ENCODE measurements around the gene FANCL. TPM values are rescaled to one million over a fixed set of nuclear protein-coding genes. Genes with fewer than 3 reads are reported as not detected.

The FANCL gene
- total RNA-seq, 1 donor from 2014 or later, result 23.3 TPM

DNA sequence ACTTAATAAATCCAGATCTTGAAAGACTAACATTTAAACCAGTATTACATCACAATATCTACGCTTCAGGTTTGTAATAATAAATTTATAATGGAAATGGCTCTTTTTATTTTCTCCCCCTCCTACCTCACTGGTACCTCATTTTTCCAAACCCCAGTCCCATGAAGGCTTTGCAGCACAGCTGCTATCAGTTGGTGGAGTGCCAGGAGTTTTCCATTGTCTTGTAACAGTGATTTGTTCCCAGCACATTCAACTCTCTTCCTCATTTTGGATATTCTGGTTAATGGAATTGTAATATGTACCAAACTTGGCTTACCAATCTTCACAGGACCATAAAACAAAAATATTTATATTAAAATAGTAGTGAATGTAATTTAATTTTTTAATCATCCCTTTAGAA, 103.3 kb downstream of the FANCL start:
- TF ChIP-seq POLR2AphosphoS5 (IDR thresholded peaks at IDR 0.05; ENCODE audit: insufficient read depth in 1 of 2, low read depth in 1 of 2) (no peak), POLR2A (IDR thresholded peaks at IDR 0.05) (no peak)
- TF ChIP-seq, protein P1, sequence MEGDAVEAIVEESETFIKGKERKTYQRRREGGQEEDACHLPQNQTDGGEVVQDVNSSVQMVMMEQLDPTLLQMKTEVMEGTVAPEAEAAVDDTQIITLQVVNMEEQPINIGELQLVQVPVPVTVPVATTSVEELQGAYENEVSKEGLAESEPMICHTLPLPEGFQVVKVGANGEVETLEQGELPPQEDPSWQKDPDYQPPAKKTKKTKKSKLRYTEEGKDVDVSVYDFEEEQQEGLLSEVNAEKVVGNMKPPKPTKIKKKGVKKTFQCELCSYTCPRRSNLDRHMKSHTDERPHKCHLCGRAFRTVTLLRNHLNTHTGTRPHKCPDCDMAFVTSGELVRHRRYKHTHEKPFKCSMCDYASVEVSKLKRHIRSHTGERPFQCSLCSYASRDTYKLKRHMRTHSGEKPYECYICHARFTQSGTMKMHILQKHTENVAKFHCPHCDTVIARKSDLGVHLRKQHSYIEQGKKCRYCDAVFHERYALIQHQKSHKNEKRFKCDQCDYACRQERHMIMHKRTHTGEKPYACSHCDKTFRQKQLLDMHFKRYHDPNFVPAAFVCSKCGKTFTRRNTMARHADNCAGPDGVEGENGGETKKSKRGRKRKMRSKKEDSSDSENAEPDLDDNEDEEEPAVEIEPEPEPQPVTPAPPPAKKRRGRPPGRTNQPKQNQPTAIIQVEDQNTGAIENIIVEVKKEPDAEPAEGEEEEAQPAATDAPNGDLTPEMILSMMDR (IDR thresholded peaks at IDR 0.05), result no peak
- Histone ChIP-seq H3K9me3 (no peaks in the 10 kb centered on the region), H3K27me3 (no peaks in the 10 kb centered on the region), H3K36me3 (no peaks in the 10 kb centered on the region), H3K4me3 (no peak overlapping the region), H3K4me1 (peaks cover 9% of the 10 kb centered on the region), H3K27ac (no peak overlapping the region)
- DNase-seq (ENCODE audit: extremely low spot score in 2 of 2), result no peak
- intact Hi-C loops (cut with DNase I), result no loop called here

DNA sequence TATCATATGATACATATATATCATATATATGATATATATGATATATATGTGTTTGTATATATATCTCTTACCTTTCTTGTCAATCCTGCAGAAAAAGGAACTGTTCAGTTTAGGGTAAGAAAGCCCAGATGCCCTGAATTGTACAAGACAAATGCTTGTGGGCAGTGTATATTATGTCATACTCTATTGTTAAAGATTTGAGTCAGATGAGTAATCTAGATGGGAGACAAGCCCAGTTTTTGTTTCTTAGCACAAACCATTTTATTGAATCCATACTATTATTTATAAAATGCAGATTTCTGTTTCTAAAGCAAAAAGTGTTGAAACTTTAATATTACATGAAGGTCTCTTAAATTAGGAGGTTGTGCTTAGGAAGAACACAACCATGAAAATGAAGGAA, 103.9 kb downstream of the FANCL start:
- TF ChIP-seq POLR2AphosphoS5 (IDR thresholded peaks at IDR 0.05; ENCODE audit: insufficient read depth in 1 of 2, low read depth in 1 of 2), result no peak
- TF ChIP-seq, protein P1 (IDR thresholded peaks at IDR 0.05), result no peak
- TF ChIP-seq POLR2A (IDR thresholded peaks at IDR 0.05), result no peak
- intact Hi-C loops (cut with DNase I), result no loop called here

DNA sequence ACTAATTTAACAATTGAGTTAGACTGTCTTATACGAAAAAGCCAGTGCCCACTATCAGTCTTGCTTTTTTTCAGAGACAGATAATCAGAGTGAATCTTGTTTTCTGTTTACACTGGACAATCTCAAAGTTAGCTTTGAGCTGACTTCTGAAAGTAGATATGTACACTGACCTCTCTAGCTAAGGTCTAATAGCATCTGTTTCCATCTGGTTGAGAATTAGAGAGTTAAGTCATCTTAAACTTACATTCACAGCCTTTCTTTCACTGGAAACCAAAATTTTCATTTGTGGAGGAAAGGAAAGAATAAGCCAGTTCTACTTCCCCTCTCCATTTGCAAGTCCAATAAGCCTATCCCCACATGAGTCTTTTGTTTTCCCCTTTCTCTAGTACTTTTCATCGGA, 105.3 kb downstream of the FANCL start:
- TF ChIP-seq POLR2A (IDR thresholded peaks at IDR 0.05), result no peak
- no peak for TF ChIP-seq POLR2AphosphoS5 (IDR thresholded peaks at IDR 0.05; ENCODE audit: insufficient read depth in 1 of 2, low read depth in 1 of 2)
- TF ChIP-seq, protein P1 (IDR thresholded peaks at IDR 0.05), result no peak
- intact Hi-C loops (cut with DNase I), result no loop called here
- Histone ChIP-seq H3K36me3 (no peaks in the 10 kb centered on the region), H3K4me3 (no peak overlapping the region), H3K27ac (no peak overlapping the region), H3K27me3 (no peaks in the 10 kb centered on the region), H3K9me3 (no peaks in the 10 kb centered on the region), H3K4me1 (peaks cover 22% of the 10 kb centered on the region)
- DNase-seq (ENCODE audit: extremely low spot score in 2 of 2), result no peak

More for the DNA sequence above, 103.9 kb downstream of the FANCL start:
- Histone ChIP-seq H3K27me3 (no peaks in the 10 kb centered on the region), H3K27ac (no peak overlapping the region), H3K4me3 (no peak overlapping the region), H3K36me3 (no peaks in the 10 kb centered on the region), H3K4me1 (peaks cover 13% of the 10 kb centered on the region), H3K9me3 (no peaks in the 10 kb centered on the region)
- DNase-seq (ENCODE audit: extremely low spot score in 2 of 2), result no peak

DNA sequence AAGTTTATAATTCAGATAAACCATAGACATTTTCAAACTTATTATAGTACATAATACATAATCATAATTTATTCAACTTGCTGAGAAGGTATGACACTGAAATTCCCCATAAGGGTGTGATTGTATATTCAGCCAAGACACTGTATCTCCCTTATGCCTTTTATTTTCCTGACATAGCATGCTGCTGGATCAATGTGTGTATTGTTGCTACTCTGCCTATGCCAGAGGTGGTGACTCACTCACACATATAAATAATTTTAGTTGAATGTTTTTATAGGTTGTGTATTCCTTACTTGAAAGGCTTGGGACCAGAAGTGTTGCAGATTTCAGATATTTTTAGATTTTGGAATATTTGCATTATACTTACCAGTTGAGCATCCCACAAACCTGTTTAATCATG, 107.7 kb downstream of the FANCL start:
- no peak overlapping the region for H3K4me3 ChIP-seq
- TF ChIP-seq POLR2AphosphoS5 (IDR thresholded peaks at IDR 0.05; ENCODE audit: insufficient read depth in 1 of 2, low read depth in 1 of 2) (no peak), POLR2A (IDR thresholded peaks at IDR 0.05) (no peak)
- TF ChIP-seq, protein P1 (IDR thresholded peaks at IDR 0.05), result no peak

DNA sequence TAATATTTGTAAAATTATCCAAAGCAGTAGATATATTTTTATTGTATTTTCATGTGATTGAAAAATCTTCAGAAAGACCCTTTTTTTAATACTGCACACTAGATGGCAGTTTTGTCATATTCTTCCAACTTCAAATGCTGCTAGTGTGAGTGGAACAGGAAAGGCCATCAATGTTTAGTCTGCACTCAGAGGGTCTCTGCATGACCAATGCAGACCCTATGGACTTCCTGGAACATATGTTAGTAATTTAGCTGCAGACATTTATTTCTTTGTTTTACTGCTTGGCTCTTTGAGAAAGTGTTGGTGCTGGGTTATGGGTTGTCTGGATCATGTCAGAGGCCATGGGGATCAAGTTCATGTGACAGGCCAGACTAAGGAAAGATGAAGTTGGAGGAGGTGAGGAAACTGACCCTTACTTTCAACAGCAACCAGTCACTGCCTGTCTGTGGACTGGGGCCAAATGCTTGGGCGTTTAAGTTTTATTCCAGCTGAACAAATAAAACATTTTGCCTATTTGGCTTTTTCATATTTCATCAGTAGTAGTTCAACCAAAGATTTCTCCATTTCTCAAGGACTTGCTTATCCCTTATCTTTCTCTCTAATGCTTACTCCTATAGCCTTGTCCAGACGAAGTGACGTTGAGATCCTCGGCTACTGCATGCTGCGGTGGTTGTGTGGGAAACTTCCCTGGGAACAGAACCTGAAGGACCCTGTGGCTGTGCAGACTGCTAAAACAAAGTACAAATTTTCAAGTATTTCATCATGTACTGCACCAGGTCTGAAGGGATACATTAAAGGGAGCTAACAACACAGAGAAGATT, 109.7 kb downstream of the FANCL start:
- no peak for DNase-seq (ENCODE audit: extremely low spot score in 2 of 2)
- Histone ChIP-seq H3K4me3 (no peak overlapping the region), H3K27ac (no peak overlapping the region), H3K9me3 (no peaks in the 10 kb centered on the region), H3K27me3 (no peaks in the 10 kb centered on the region), H3K4me1 (peaks cover 14% of the 10 kb centered on the region), H3K36me3 (no peaks in the 10 kb centered on the region)
- intact Hi-C loops (cut with DNase I), result no loop called here
- TF ChIP-seq POLR2A (IDR thresholded peaks at IDR 0.05), result no peak
- TF ChIP-seq POLR2AphosphoS5 (IDR thresholded peaks at IDR 0.05; ENCODE audit: insufficient read depth in 1 of 2, low read depth in 1 of 2), result no peak
- TF ChIP-seq, protein P1 (IDR thresholded peaks at IDR 0.05), result no peak

More for the DNA sequence above, 107.7 kb downstream of the FANCL start:
- Histone ChIP-seq H3K27me3 (no peaks in the 10 kb centered on the region), H3K4me1 (peaks cover 14% of the 10 kb centered on the region), H3K36me3 (no peaks in the 10 kb centered on the region), H3K9me3 (no peaks in the 10 kb centered on the region), H3K27ac (no peak overlapping the region)
- DNase-seq (ENCODE audit: extremely low spot score in 2 of 2), result no peak
- intact Hi-C loops (cut with DNase I), result no loop called here

Measured in vagina (tissue), 2 donors.